Measurements from ENCODE around the gene FNDC11.

Gene FNDC11

GRCh38 chr20:63565021-63565698 lies 11.2 kb downstream of the FNDC11 start:
- no peak for TF ChIP-seq CTCF (IDR thresholded peaks at IDR 0.05; ENCODE audit: low read depth, low read length, missing control alignments)
- no peak for DNase-seq (ENCODE audit: low read depth)
- no peak overlapping the region for H3K4me3 ChIP-seq (ENCODE audit: low read depth, low read length)

- H3K4me3 ChIP-seq (ENCODE audit: low read depth, low read length) = no peak overlapping the region
- no peak for TF ChIP-seq CTCF (IDR thresholded peaks at IDR 0.05; ENCODE audit: low read depth, low read length, missing control alignments)
- no peak for DNase-seq (ENCODE audit: low read depth)
These were observed 11.9 kb downstream of the FNDC11 start for GRCh38 chr20:63565699-63566335.

- DNase-seq (ENCODE audit: low read depth) = no peak
- TF ChIP-seq CTCF (IDR thresholded peaks at IDR 0.05; ENCODE audit: low read depth, low read length, missing control alignments) = no peak
- H3K4me3 ChIP-seq (ENCODE audit: low read depth, low read length) = no peak overlapping the region
These were observed 12.6 kb downstream of the FNDC11 start for GRCh38 chr20:63566395-63567135.

GRCh38 chr20:63567136-63567385 lies 13.1 kb downstream of the FNDC11 start:
- no peak for TF ChIP-seq CTCF (IDR thresholded peaks at IDR 0.05; ENCODE audit: low read depth, low read length, missing control alignments)
- no peak overlapping the region for H3K4me3 ChIP-seq (ENCODE audit: low read depth, low read length)
- no peak for DNase-seq (ENCODE audit: low read depth)

- no peak overlapping the region for H3K4me3 ChIP-seq (ENCODE audit: low read depth, low read length)
- no peak for TF ChIP-seq CTCF (IDR thresholded peaks at IDR 0.05; ENCODE audit: low read depth, low read length, missing control alignments)
- DNase-seq (ENCODE audit: low read depth) = peak; percentile 63
These were observed 13.6 kb downstream of the FNDC11 start for GRCh38 chr20:63567386-63568169.

GRCh38 chr20:63568170-63568981 lies 14.4 kb downstream of the FNDC11 start:
- H3K4me3 ChIP-seq (ENCODE audit: low read depth, low read length) = peak overlapping the region; percentile 28; the same call in 1 of the 2 replicates
- no peak for DNase-seq (ENCODE audit: low read depth)
- TF ChIP-seq CTCF (IDR thresholded peaks at IDR 0.05; ENCODE audit: low read depth, low read length, missing control alignments) = no peak

All from GM12864 (cell line).